Measurements from ENCODE around the gene CTDSP1. TPM values are rescaled to one million over a fixed set of nuclear protein-coding genes. Genes with fewer than 3 reads are reported as not detected.

Gene CTDSP1
- total RNA-seq, 1 donor from 2014 or later = 123 TPM

GRCh38 chr2:218422403-218423086, 22.9 kb downstream of the CTDSP1 start:
- DNase-seq (ENCODE audit: low spot score) = no peak

GRCh38 chr2:218423584-218423983, 23.9 kb downstream of the CTDSP1 start:
- no peak for DNase-seq (ENCODE audit: low spot score)

- DNase-seq (ENCODE audit: low spot score) = no peak
These were observed 25.9 kb downstream of the CTDSP1 start for GRCh38 chr2:218425531-218425930.

- DNase-seq (ENCODE audit: low spot score) = peak; percentile 65
These were observed 28.1 kb downstream of the CTDSP1 start for GRCh38 chr2:218427741-218428140.

GRCh38 chr2:218428846-218429558, 29.3 kb downstream of the CTDSP1 start:
- DNase-seq (ENCODE audit: low spot score) = peak; percentile 67

- DNase-seq (ENCODE audit: low spot score) = peak; percentile 74
These were observed 30.4 kb downstream of the CTDSP1 start for GRCh38 chr2:218429911-218430692.

- DNase-seq (ENCODE audit: low spot score) = peak; percentile 86
These were observed 31.1 kb downstream of the CTDSP1 start for GRCh38 chr2:218430721-218431120.

GRCh38 chr2:218431878-218432277, 32.2 kb downstream of the CTDSP1 start:
- DNase-seq (ENCODE audit: low spot score) = peak; percentile 55

- DNase-seq (ENCODE audit: low spot score) = peak; percentile 55
These were observed 33.2 kb downstream of the CTDSP1 start for GRCh38 chr2:218432676-218433365.

GRCh38 chr2:218434456-218434855, 34.8 kb downstream of the CTDSP1 start:
- DNase-seq (ENCODE audit: low spot score) = peak; percentile 74

- peak; percentile 77 for DNase-seq (ENCODE audit: low spot score)
These were observed 35.6 kb downstream of the CTDSP1 start for GRCh38 chr2:218435003-218435982.

GRCh38 chr2:218436992-218437391, 37.3 kb downstream of the CTDSP1 start:
- DNase-seq (ENCODE audit: low spot score) = no peak

GRCh38 chr2:218437969-218438368, 38.3 kb downstream of the CTDSP1 start:
- DNase-seq (ENCODE audit: low spot score) = no peak

GRCh38 chr2:218438596-218438995, 38.9 kb downstream of the CTDSP1 start:
- no peak for DNase-seq (ENCODE audit: low spot score)

- no peak for DNase-seq (ENCODE audit: low spot score)
These were observed 45.2 kb downstream of the CTDSP1 start for GRCh38 chr2:218444692-218445357.

GRCh38 chr2:218445602-218446001, 45.9 kb downstream of the CTDSP1 start:
- DNase-seq (ENCODE audit: low spot score) = no peak

GRCh38 chr2:218446547-218446946, 46.9 kb downstream of the CTDSP1 start:
- DNase-seq (ENCODE audit: low spot score) = no peak

GRCh38 chr2:218447072-218447471, 47.4 kb downstream of the CTDSP1 start:
- no peak for DNase-seq (ENCODE audit: low spot score)

- DNase-seq (ENCODE audit: low spot score) = no peak
These were observed 49.3 kb downstream of the CTDSP1 start for GRCh38 chr2:218448934-218449333.

- no peak for DNase-seq (ENCODE audit: low spot score)
These were observed 52.4 kb downstream of the CTDSP1 start for GRCh38 chr2:218452079-218452478.

All from mesenteric fat pad (tissue), 1 donor.